ENCODE data around the gene XPR1.
A peak's percentile ranks its signal among the peaks of the same experiment; 100 is the strongest.
"Not testable (repeated sequence)": the region's sequence is repeated elsewhere in the genome, so short reads cannot be mapped to it uniquely, and the experiment has no call there.

The XPR1 gene

DNA sequence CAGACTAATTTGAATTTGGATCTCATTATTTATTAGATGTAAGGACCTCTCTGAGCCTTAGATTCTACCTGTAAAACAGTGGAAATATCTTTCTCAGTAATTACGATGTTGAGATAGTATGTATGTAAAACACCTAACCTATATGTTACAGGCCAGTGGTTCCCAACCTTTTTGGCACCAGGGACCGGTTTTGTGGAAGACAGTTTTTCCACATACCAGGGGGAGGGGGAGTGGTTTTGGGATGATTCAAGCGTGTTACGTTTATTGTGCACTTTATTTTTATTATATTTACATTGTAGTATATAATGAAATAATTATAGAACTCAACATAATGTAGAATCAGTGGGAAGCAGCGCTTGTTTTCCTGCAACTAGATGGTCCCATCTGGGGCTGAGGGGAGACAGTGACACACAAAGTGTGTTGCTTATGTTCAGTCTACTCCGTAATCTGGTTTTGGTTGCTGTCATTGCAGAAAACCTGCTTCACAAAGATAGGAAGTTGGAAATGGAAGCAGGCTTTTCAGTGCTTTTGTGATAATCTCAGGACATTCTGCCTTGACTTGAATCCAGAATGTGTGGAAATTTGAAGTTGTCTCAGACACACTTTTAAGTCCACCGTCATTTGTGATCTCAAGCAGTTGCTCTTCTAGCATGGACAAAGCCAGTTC, 12.8 kb downstream of the XPR1 start:
- no peak for DNase-seq

GRCh38 chr1:180645261-180645660, 13.4 kb downstream of the XPR1 start:
- DNase-seq, result not testable (repeated sequence)

DNA sequence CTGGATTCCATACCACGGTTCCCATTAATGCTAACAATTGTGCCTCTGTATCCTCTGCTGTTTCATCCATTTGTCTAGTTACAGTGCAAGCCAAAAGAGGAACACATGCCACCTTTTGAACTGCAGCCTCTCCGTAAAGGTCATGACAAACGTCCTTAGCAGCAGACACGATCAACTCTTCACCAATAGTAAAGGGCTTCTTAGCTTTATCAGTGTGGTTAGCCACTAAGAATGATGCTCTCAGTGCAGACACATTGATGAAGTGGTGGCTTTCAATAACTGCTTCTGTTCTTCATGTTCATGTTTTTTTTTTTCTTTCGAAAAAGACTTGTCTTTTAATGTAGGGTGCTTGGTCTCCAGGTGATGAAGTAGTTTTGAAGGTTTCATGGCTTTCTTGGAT, 14.3 kb downstream of the XPR1 start:
- no peak for DNase-seq

- no peak for DNase-seq
Observed at GRCh38 chr1:180646547-180646946, 14.7 kb downstream of the XPR1 start.

- DNase-seq, result no peak
Observed at GRCh38 chr1:180652792-180653191, 21.0 kb downstream of the XPR1 start.

- DNase-seq, result no peak
Observed at GRCh38 chr1:180662709-180663108, 30.9 kb downstream of the XPR1 start.

DNA sequence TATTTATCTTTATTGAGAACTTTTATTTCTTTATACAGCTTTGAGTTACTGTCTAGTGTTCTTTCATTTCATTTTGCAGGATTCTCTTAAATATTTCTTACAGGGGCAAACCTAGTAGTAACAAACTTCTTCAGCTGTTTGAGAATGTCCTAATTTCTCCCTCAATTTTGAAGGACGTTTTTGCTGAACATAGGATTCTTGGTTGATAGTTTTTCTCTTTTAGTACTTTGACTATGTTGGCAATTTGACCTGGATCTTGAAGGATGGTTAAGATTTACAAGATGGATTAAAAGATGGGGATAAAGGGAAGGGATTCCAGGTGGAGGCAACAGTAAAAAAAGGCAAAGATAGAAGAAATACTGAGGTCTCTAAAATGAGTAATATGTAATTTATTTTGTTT, 38.9 kb downstream of the XPR1 start:
- DNase-seq, result peak; percentile 16

- DNase-seq, result no peak
Observed at GRCh38 chr1:180672105-180672504, 40.3 kb downstream of the XPR1 start.

GRCh38 chr1:180672505-180672904, 40.7 kb downstream of the XPR1 start:
- peak; percentile 48 for DNase-seq

DNA sequence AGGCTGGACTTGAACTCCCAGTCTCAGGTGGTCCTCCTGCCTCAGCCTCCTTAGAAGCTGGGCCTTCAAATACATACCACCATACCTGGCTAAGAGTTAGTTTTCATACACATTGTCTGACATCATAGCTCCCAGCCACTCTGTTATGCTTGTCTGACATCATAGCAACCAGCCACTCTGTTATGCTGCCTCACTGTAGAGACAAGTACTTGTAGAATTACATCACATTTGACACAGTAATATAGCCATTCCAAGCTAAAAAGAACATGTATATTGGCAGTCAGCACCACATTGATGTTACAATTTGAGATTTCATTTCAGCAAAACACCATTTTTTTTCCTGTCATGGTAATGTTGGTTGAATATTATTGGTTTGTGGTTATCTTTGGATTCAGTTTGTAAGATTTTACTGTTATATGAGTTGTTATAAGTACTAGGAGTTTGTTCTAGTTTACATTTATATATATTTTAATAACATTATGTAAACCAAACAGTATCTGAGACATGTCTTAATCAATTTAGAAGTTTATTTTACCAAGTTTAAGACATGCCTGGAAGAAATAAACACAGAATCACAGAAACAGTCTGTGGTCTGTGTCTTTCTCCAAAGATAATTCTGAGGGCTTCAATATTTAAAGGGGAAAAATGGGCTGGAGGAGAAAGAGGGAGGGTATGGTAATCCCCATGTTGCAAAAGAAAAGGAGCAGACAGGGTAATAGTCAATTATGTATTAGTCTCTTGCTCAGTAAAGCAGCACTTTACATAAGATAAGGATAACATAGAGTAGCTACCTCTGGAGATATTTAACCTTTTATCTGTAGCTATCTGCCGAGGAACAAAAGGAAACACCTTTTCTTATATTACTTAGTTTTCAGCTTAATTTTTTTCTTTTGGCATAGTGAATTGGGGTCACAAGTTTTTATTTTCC, 43.0 kb downstream of the XPR1 start:
- peak; percentile 23 for DNase-seq

DNA sequence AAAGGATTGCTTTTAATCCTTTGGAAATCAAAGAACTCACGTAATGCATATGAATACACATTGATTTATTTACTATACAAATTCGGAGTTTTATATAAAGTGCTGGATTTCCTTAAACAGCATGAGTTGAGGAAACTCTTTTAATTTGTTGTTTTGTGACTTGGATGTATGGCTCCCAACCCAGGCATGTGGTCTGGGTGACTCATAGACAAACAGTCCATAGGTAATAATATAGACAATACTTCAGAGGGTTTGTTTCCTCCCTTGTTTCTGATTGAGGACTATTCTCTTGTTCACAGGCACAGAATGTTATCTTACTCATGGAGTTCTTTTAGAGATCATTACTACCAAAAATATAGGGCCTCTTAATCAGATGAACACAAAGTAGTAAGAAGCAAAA, 43.8 kb downstream of the XPR1 start:
- no peak for DNase-seq

DNA sequence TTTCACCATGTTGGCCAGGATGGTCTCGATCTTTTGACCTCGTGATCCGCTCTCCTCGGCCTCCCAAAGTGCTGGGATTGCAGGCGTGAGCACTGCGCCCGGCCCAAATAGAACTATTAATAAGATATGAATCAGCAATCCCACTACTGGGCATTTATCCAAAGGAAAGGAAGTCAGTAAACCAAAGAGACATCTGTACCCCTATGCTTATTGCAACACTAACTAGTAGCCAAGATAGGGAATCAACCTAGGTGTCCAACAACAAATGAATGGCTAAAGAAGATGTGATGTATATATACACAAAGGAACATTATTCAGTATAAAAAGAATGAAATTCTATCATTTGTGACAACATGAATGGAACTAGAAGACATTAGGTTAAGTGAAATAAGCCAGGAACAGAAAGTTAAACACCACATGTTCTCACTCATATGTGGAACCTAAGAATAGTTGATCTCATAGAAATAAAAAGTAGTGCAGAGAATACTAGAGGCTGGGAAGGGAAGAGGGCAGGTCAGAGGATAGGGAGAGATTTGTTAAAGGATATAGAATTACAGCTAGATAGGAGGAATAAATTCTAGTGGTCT, 48.8 kb downstream of the XPR1 start:
- DNase-seq, result no peak

DNA sequence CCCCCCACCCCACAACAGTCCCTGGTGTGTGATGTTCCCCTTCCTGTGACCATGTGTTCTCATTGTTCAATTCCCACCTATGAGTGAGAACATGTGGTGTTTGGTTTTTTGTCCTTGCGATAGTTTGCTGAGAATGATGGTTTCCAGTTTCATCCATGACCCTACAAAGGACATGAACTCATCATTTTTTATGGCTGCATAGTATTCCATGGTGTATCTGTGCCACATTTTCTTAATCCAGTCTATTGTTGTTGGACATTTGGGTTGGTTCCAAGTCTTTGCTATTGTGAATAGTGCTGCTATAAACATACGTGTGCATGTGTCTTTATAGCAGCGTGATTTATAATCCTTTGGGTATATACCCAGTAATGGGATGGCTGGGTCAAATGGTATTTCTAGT, 51.3 kb downstream of the XPR1 start:
- DNase-seq, result not testable (repeated sequence)

- no peak for DNase-seq
Observed at GRCh38 chr1:180691322-180691913, 59.6 kb downstream of the XPR1 start.

- no peak for DNase-seq
Observed at GRCh38 chr1:180693564-180694244, 61.9 kb downstream of the XPR1 start.

GRCh38 chr1:180695282-180695681, 63.5 kb downstream of the XPR1 start:
- DNase-seq, result no peak

DNA sequence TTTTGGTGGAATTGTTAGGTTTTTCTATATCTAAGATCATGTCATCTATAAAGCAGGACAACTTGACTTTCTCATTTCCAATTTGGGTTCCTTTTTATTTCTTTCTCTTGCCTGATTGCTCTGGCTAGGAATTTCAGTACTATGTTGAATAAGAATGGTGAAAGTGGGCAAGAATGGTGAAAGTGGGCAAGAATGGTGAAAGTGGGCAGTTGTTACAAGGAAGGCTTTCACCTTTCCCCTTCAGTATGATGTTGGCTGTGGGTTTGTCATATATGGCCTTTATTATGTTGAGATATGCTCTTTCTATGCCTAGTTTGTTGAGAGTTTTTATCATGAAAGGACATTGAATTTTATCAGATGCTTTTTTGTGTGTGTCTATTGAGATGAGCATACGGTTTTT, 64.5 kb downstream of the XPR1 start:
- DNase-seq, result no peak

DNA sequence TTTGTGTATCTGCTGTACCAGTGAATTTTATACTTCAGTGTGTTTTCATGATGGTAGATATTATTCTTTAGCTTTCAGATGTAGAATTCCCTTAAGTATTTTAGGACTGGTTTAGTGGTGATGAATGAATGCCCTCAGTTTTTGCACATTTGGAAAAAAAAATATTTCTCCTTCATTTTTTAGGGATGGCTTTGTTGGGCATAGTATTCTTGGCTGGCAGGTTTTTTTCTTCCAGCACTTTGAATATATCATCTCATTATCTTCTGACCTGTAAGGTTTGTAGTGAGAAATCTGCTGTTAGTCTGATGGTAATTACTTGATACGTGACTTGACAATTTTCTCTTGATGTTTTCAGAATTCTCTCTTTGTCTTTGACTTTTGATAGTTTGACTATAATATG, 66.8 kb downstream of the XPR1 start:
- no peak for DNase-seq

GRCh38 chr1:180702376-180702775, 70.6 kb downstream of the XPR1 start:
- not testable (repeated sequence) for DNase-seq

DNA sequence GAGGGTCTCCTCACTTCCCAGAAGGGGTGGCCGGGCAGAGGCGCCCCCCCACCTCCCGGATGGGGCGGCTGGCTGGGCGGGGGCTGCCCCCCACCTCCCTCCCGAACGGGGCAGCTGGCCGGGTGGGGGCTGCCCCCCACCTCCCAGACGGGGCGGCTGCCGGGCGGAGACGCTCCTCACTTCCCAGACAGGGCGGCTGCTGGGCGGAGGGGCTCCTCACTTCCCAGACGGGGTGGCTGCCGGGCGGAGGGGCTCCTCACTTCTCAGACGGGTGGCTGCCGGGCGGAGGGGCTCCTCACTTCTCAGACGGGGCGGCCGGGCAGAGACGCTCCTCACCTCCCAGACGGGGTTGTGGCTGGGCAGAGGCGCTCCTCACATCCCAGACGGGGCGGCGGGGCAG, 78.9 kb downstream of the XPR1 start:
- not testable (repeated sequence) for DNase-seq

GRCh38 chr1:180711260-180711659, 79.4 kb downstream of the XPR1 start:
- not testable (repeated sequence) for DNase-seq

DNA sequence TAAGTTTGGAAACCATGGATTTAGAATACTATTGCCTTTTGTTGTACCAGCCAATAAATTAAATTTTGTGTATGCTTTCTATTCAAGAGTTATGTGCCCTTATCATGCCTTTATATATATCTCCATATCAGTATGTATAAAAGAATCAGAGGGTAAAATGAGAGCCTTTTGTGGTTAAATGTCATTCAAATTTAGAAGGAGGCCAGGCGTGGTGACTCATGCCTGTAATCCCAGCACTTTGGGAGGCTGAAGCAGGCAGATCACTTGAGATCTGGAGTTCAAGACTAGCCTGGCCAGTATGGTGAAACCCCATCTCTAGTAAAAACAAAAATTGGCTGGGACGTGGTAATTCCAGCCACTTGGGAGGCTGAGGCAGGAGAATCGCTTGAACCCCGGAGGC, 88.9 kb downstream of the XPR1 start:
- DNase-seq, result no peak

DNA sequence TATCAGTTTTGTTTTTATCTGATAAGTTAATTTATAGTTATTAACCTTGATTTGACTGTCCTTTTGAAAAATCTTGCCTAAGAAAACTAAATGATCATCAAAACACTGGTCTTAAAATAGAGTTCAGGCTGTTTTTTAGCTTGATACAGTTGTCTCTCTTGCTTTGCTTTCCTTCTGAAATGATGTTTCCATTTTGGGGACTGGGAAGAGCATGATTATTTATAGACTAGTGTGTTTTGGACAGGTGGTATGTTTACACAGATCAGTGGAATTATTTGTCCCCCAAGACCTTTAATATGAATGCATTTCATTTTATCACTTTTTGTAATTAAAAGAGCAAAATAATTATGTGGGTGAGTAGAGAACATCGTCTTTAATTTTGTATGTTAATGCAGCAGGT, 90.8 kb downstream of the XPR1 start:
- DNase-seq, result no peak
